Fibroblast of skin of back (primary cell): ENCODE measurements around the gene KLHDC8B.
"Not testable (repeated sequence)": the region's sequence is repeated elsewhere in the genome, so short reads cannot be mapped to it uniquely, and the experiment has no call there.

ENCODE experiments used
- DNase-seq: peaks from one replicate; pipeline ENCODE4 v3.0.0-alpha.2; 2013

The KLHDC8B gene

GRCh38 chr3:49198161-49198560 is 26.8 kb downstream of the KLHDC8B start:
- DNase-seq, result no peak

- no peak for DNase-seq
Measured at GRCh38 chr3:49198611-49199230, 27.3 kb downstream of the KLHDC8B start.

GRCh38 chr3:49199239-49199899 is 28.0 kb downstream of the KLHDC8B start:
- DNase-seq, result peak; percentile 88

GRCh38 chr3:49199900-49200281 is 28.5 kb downstream of the KLHDC8B start:
- DNase-seq, result no peak

GRCh38 chr3:49213541-49213943 is 42.1 kb downstream of the KLHDC8B start:
- DNase-seq, result no peak

- no peak for DNase-seq
Measured at GRCh38 chr3:49213998-49214397, 42.6 kb downstream of the KLHDC8B start.

GRCh38 chr3:49216687-49217086 is 45.3 kb downstream of the KLHDC8B start:
- DNase-seq, result not testable (repeated sequence)

- DNase-seq, result not testable (repeated sequence)
Measured at GRCh38 chr3:49217108-49217507, 45.7 kb downstream of the KLHDC8B start.

GRCh38 chr3:49217688-49218470 is 46.5 kb downstream of the KLHDC8B start:
- no peak for DNase-seq

- peak; percentile 82 for DNase-seq
Measured at GRCh38 chr3:49218471-49218989, 47.1 kb downstream of the KLHDC8B start.

GRCh38 chr3:49219132-49219531 is 47.7 kb downstream of the KLHDC8B start:
- DNase-seq, result no peak

GRCh38 chr3:49220985-49221563 is 49.7 kb downstream of the KLHDC8B start:
- not testable (repeated sequence) for DNase-seq

- no peak for DNase-seq
Measured at GRCh38 chr3:49222002-49222401, 50.6 kb downstream of the KLHDC8B start.
